ENCODE data around the gene SMTNL2. TPM values are rescaled to one million over a fixed set of nuclear protein-coding genes. Genes with fewer than 3 reads are reported as not detected.

SMTNL2 gene
- total RNA-seq, 1 donor from 2014 or later, result 0.08 TPM

DNA sequence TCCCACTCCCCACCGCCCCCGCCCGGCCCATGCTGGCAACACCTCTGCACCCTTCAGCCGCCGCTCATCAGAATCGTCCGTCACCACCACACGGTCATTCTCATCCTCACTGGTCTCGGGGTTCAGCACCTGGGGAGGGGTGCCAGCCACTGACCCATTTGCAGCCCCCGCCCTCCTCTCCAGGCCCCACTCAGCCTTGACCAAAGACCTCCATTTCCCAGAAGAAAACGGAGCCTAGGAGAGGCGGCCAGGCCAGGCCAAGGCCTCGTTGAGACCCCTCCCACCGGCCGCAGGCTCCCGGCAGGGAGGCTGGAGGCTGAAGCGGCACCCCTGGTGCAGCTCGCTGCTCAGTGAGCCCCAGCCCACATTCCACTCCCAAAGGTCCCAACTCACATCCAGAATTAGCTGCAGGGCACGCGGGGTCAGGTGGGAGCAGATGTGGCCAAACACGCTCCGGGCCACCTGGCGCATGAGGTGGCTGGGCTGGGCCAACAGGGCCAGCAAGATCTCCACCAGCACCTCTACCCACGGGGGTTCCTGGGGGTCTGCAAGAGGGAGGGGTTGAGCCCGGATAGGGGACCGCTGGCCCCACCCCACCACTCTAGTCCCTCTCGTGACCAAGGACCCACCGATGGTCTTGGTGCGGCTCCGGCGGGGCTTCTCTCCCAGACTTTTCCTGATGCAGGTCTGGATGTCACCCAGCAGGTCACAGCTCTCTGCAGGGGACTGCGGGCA lies 38.9 kb upstream of the SMTNL2 start:
- DNase-seq (ENCODE audit: low read depth), result no peak

DNA sequence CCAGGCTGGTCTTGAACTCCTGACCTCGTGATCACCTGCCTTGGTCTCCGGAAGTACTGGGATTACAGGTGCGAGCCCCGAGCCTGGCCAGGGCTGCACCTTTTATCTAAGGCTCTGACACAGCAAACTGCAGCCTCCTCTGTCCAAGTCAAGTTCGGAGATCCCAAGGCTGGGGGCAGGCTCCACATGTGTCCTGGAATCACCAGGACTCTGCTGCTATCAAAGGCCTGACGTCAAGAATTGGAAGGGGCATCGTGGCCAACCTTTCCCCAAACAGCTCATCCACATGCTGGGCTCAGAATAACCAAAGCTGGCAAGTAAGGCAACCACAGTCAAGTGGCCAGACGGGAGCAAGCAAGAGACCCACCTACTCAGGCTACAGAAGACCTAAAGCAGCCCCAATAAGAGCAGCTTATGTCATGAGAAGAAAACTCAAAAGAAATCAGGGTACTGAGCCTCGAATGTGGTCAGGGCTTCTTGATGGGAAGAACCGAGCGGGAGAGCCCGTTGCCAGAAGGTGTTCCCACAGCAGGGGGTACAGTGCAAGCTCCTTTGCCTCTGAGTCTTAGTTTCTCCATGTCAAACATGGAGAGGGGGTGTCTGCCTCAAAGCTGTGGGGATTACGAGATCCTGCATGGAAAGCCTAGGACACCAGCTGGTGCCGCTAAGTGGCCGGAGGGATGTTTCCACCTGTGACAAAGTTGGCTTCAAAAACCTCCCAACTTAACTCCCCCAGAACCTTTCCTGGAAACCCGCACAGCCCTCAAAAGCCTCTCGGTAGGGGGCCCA lies 37.0 kb upstream of the SMTNL2 start:
- no peak for DNase-seq (ENCODE audit: low read depth)

DNA sequence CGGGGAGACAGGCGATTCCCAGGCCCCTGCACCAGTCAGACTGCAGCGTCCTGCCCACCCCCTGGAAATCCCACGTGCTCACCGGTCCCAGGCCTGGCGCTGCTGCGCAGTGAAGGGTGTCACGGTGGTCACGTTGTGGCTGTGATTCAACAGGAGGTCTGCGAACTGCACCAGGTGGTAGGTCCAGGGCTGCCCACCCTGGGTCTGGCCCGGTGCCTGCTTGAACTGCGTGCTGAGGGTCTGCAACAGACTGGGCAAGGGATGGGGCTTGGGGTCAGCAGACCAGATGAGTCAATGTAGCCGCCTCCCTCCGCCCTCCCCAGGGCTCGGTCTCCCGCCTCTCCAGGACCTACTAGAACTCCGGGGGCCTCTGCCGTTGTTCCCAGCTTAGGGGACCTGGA lies 36.3 kb upstream of the SMTNL2 start:
- no peak for DNase-seq (ENCODE audit: low read depth)

DNA sequence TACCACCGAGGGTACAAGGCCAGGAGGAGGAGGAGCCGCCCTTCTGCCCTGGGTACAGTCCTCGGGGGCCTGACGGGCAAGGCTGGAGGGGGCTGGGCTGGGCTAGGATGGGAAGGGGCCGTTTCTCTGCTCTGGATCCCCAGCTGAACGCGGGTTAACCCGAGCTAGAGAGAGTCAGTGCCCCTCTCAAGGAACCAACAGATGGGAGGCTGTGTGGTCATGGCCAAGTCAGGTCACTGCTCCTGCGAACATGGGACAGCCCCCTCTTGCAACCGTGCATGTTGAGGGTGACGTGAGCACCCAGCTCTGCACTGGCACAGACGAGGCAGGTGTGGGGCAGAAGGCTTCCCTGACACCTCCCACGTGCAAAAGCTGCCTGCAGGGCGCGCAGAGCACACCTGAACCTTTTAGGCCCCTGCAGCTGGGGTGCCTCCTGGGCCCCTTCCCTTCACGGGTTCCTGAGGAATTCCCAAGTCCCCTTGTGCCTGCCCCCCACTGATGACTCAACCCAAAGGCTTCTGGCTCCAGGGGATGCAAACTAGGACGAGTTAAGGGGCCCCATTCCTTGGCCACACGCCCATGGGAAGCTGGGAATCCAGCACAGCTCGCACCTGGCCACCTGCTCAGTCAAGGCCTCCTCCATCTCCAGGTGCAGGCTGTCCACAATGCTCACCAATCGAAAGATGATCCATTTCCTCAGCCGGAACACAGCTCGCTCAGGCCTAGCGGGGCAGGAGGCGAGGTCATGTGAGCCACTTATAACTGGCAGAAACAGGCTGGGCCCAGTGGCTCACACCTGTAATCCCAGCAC lies 35.4 kb upstream of the SMTNL2 start:
- no peak for DNase-seq (ENCODE audit: low read depth)

DNA sequence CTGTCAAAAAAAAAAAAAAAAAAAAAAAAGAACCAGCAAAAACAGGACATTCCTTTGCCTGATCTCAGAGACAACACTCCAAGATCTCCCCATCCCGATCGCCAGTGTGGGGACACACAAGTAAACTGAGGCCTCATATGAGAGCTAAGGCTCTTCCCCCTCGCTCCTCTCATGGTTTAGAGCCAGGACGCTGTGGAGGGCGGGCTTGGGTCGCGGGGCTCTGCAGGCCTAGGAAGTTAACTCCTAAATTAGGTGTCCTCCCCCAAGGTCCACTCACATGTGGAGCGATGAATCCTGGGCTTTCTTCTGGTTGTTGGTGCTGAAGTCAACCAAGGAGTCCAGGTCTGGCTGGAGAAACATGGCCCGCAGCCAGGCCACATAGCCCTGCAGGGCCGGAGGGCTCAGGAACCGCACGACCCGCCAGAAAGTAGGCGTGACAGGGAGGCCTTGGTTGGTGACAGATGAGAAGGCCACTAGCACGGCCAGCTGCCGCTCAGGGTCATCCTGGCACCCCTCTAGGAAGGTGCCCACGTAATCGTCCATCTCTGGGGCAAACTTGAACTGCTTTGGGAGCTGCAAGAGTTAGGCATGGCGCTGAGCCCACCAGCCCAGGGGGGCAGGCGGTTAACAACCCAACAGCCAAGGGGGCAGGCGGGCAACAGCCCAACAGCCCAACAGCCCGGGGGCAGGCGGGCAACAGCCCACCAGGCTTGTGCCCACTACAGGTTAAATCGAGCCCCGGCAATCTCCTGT lies 34.4 kb upstream of the SMTNL2 start:
- DNase-seq (ENCODE audit: low read depth), result no peak

DNA sequence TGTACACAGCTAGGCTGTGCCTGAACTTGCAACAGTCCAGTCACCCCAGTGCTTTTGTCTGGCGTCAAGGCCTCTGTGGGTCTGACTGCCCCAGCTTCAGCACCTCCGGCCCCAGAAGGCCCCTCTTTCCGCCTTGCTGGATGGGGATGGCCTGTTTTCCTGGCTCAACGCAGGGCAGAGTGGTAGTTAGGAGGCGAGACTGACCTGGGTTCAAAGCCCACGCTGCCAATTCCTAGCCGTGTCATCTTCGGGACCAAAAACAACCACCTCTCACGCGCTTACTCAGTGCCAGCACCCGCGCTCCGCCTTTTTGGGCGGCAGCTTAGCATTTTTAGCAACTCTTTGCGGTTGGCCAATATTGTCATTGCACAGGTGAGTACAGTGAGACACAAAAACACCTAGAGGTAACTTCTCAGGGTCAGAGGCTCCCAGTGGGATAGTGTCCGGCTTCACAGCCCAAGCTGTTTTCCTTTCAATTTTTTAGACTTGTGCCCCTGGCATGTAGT lies 33.7 kb upstream of the SMTNL2 start:
- DNase-seq (ENCODE audit: low read depth), result no peak

DNA sequence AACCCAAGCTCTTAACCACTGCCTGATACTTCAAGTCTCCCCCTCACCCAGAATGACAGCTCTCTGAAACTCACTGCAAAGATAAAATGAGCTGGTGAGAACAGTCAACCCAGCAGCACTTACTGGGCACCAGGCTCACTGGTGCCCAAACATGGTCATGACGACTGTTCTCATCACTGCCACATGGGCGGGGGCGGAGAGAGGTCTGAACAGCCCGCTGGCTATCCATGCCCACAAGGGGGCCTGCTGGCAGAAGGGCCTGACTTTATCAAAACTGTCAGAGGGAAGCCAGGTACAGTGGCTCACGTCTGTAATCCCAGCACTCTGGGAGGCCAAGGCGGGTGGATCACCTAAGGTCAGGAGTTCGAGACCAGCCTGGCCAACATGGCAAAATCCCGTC lies 33.2 kb upstream of the SMTNL2 start:
- no peak for DNase-seq (ENCODE audit: low read depth)

DNA sequence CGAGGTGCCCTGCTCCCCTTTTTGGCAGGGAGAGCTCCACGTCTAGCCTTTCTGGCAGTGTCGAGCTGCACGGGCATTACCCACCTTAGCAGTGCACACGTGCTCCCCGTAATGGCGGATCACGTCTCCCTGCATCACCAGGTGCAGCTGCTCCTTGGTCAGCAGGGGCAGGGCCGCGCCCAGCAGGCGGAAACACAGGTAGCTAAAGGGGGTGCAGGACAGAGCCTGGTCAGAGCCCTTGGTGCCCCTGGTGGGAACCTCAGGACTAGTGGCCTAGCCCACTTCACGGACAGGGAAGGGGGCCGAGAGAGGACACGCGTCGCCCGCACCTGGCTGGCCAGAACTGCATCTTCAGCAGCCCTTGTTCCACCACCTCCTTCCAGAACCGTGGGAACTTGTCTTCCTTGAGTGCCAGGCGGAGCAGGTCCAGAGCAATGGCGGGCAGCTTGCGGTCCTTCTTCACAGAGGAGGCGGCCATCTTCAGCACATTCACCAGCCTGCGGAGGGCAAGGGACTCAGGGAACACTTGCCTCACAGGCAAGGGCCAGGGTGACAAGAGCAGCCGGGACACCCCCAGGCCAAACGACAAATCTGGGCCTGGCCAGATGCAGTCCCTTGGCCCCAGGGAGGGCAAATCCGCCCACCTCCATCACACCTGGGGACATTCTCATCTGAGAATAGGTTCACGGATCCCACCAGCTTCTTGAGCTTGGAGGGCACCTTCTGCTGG lies 32.4 kb upstream of the SMTNL2 start:
- no peak for DNase-seq (ENCODE audit: low read depth)

DNA sequence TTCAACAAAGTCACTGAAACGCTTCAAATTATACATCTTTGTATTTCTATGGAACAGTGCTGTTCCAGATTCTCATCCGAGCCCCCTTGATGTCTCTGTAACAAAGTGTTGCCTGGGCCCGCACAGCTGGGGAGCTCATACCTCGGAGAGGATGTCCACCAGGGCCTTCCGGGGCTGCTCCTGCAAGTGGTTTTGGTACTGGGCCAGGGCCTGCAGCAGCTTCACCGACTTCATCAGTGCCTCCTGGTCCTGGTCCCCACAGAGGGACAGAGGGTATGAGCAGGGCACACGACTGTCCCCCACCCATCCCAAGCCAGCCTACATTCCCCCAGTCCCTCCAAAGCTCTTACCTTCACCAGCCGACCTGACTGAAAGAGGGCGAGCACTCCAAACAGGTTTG lies 30.7 kb upstream of the SMTNL2 start:
- no peak for DNase-seq (ENCODE audit: low read depth)

DNA sequence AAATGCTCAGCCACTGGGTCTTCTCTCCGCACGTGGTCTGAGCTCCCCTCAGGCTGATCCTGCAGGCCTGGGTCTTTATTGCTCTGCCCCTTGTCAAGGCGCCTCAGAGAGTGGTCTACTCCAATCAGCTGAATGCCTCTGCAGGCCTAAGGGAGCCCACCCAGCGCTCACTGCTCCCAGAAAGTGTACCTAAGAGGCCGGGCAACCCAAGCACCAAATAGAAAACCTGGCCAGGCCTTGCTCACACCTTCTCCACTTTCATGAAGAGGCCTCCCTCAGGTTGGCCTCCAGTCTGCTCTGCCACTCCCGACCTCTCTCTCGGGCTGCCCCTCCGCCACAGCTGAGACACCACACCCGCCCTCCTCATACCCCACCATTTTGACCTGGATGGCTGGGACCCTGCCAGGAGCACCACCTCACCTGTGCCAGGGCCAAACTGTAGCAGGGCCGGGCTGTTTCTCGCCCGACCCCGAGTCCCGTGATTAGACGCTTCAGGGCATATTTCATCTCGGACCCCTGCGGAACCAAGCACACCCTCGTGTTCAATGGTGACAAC lies 29.8 kb upstream of the SMTNL2 start:
- no peak for DNase-seq (ENCODE audit: low read depth)

DNA sequence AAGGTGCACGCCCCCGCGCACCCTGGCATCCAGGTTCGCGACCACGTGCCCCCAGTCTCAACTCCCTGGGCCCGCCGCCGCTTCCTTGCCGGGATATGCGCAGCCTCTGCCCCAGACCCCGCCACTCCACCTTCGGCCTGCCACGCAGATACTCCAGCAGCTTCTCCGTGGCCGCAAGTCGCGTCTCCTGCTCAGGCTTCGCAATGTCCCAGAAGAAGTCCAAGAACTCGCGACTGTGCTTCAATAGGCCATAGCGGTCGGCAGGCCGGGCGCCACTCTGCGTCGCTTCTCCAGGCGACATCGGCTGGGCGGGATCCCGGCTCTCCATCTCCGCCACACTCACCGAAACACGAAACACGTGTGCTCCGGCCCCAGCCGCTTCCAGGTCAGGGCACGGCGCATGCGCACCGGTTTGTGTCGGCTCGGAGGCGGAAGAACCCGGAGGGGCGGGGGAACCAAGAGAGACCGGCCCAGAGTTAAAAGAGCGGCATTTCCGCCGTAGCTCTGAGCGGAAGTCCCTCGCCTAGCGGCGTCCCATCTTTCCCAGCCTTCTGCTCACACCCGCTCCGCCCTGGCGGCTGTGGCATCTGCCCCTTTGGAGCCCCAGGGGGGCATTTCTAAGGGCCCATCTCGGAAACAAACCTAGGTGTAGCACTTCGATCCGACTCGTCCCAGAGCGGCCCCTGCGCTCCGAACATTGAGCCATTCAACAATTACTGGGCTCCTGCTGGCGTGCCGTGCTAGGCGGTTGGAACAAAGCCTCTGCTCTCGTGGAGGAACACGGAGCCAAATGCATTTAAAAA lies 29.1 kb upstream of the SMTNL2 start, which contains the start of gene MYBBP1A:
MYBBP1A (minus strand) TSS at position 388 of the 803 bp plus-strand sequence; CDS start at position 328, 60 bp downstream.
- DNase-seq (ENCODE audit: low read depth), result peak; percentile 97

DNA sequence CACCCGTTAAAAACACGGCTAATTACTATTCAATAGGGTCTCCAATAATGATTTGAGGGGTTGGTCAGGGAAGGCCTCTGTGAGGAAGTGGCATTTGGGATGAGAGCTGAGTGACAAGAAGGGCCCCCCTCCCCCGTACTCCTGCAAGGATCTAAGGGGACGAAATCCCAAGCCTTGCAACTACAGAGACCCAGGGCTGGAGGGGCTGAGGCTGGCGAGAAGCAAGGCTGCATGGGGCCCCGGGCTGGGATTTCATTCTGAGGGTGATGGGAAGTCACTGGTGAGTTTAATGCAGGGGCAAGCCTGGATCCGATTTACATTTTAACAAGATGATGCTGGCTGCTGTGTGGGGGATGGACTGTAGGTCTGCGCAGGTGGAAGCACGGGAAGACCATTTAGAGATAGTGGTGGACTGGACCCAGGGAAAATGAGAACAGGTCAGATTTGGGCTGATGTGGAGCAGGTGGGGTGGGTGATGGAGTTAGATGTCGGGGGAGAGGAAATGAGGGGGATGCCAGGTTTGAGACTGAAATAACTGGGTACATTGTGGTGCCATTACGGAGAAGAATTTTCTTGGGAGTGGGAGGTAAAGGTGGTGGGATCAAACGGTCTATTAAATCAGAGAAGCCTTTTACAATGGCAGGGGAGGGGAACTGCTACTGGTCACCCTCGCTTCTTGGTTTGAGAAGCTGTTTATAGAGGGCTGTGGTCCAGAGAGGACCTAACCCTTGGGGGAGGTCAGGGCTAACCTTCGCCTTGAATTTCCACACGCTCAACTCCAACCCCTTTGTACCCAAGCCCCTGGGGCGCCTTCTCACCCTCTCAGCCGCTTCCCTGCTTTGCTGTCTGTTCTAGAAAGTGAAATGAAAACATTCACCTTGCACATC lies 28.2 kb upstream of the SMTNL2 start:
- no peak for DNase-seq (ENCODE audit: low read depth)

DNA sequence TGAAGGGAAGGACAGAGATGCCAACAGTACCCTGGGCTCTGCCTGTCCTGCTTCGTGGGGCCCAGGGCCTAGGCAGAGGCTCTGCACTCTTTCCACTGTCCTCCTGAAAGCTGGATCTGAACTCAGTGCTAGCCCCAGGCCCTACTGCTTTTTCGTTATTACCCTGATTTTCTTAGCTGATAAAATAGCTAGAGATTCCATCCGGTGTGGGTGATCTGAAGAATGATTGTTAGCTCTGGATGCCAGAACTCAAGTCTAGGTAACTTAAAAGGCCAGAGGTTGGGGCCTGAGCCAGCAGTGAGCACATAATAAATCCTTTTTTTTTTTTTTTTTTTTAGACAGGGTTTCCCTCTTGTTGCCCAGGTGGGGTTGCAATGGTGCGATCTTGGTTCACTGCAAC lies 27.3 kb upstream of the SMTNL2 start:
- no peak for DNase-seq (ENCODE audit: low read depth)

DNA sequence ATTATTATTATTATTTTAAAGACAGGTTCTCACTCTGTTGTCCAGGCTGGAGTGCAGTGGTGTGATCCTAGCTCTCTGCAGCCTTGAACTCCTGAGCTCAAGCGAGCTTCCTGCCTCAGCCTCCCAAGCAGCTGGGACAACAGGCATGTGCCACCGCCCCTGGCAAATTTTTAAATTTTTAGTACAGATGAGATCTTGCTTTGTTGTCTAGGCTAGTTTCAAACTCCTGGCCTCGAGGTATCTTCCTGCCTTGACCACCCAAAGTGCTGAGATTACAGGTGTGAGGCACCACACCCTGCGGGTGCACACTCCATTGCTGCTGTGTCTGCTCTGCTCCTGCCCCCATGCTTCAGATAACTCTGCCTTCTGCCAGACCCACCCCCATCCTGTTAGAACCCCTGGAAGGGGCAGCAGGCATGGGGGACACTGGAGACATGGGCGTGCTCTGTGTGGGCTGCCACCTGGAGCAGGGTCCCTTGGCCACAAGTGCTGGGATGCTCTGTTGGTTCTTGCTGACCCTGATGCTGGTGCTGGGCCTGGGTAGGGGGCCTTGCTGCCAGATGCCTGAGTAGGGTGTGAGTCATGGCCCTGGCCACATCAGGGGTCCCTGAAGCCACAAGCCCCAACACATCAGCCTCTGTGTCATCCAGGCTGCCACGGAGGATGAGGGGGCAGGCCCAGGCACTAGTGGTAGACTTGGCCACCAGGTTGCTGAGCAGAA lies 26.5 kb upstream of the SMTNL2 start:
- no peak for DNase-seq (ENCODE audit: low read depth)

DNA sequence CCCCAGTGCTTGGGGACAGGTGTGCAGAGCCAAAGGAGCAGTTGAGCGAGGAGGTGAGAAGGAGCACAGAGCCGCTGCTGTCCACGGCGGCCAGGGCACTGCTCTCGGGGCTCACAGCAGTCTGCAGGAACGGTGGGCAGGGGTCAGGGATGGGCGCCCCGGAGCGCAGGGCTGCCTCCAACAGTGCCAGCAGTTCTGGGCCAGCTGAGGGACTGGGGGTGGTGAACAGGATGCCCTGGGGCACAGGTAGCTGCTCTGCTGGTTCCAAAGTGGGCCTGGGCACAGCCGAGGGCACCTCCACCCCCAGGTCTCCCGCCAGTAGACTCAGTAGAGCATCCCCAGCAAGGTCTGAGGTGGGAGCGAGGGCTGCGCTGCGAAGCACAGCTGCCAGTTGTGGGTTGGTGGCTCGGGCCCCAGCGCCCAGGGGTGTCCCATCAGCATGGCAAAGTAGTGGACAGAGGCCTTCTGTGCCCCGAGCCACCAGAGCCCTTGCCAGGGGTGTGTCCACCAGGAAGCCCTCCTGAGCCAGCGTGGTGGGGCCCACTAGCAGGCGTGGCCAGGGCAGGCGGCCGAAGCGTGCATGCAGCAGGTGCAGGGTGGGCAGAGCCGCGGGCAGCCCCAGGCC lies 25.9 kb upstream of the SMTNL2 start:
- no peak for DNase-seq (ENCODE audit: low read depth)

DNA sequence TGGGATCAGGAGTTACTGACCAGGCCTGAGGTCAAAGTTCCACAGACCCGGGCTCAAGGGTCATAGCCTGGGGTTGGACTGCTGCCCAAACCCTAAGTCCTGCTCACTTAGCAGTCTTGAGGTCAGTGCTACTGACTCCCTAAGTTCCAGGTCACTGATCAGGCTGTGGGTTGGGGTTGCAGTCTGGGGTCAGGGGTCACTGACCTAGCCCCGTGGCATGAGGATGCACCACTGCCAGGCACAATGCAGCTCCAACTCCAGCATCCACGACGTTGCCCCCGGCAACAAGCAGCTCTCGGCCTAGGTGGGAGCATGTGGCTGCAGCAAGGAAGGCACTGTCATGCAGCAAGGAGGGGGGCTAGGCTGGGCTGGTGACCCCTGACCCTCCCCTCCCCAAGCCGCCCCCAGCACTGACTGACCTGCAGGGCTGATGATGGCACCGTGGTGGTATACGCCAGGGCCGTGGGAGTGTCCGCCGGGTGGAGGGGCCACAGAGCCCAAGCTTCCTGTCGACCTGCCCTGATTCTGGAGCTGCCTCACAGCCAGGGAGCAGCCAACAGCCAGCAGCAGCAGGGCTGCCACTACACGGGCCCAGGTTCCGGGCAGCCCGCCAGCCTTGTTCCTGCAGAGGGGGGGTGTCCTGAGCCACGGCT lies 25.1 kb upstream of the SMTNL2 start:
- DNase-seq (ENCODE audit: low read depth), result no peak
